ENCODE data around the gene TGFB3.

GRCh38 chr14:75909630-75910029, 72.2 kb downstream of the TGFB3 start:
- no peak for TF ChIP-seq CTCF (IDR thresholded peaks at IDR 0.05)
- TF ChIP-seq POLR2AphosphoS5 (IDR thresholded peaks at IDR 0.05; ENCODE audit: insufficient read depth in 1 of 2, low read depth in 1 of 2) = no peak

All from vagina (tissue), 2 donors.